CD4-positive, alpha-beta memory T cell (primary cell): ENCODE data around the gene LPCAT4. TPM values are rescaled to one million over a fixed set of nuclear protein-coding genes. Genes with fewer than 3 reads are reported as not detected.

Experiments
- CTCF ChIA-PET: fragments of 350-600 bp; sonication (Branson Sonifier 250); formaldehyde crosslinking; loops from one replicate; lab custom pipeline; 2021; ENCODE audit warnings: inconsistent platforms; ENCODE audit not compliant: partially characterized antibody; lab: Charles Lee
- POLR2A ChIA-PET: fragments of 350-600 bp; sonication (Branson Sonifier 250); formaldehyde crosslinking; loops from one replicate; lab custom pipeline; 2021; ENCODE audit not compliant: partially characterized antibody; lab: Charles Lee
- DNase-seq, 5 donors: peaks; one replicate each; pipeline versions ENCODE4 v3.0.0 to v3.0.0-alpha.2; 2020 to 2022; ENCODE audit warnings: mixed read lengths in 1 of 5
- H3K27ac ChIP-seq: one replicate; pipeline ENCODE4 v1.7.0; 2013; ENCODE audit warnings: low read depth, low read length
- H3K27me3 ChIP-seq: 2 replicates; pipeline ENCODE4 v1.7.0; 2013; ENCODE audit warnings: mild to moderate bottlenecking, low read length, moderate library complexity; ENCODE audit not compliant: insufficient read depth
- H3K36me3 ChIP-seq: 2 replicates; pipeline ENCODE4 v1.7.0; 2013; ENCODE audit warnings: mild to moderate bottlenecking, low read length, moderate library complexity; ENCODE audit not compliant: insufficient read depth
- H3K4me1 ChIP-seq: 2 replicates; pipeline ENCODE4 v1.7.0; 2013; ENCODE audit warnings: mild to moderate bottlenecking, low read length, moderate library complexity; ENCODE audit not compliant: insufficient read depth
- H3K4me3 ChIP-seq, 2 donors: one replicate each; pipeline ENCODE4 v1.7.0; 2013; ENCODE audit warnings: low read length in 2 of 2, mild to moderate bottlenecking in 1 of 2
- H3K9me3 ChIP-seq, 2 donors: one replicate each; pipeline ENCODE4 v1.7.0; 2013; ENCODE audit warnings: low read length in 2 of 2, control low read depth in 1 of 2; ENCODE audit not compliant: control insufficient read depth in 1 of 2
- H3K27ac Mint-ChIP-seq, 7 donors: one replicate each; pipeline ENCODE4 v1.8.0; 2020 to 2021; ENCODE audit warnings: mixed read lengths in 7 of 7, mild to moderate bottlenecking in 6 of 7, inconsistent platforms in 3 of 7, moderate library complexity in 3 of 7
- H3K27me3 Mint-ChIP-seq, 2 donors: one replicate each; pipeline ENCODE4 v1.8.0; 2020 to 2021; ENCODE audit warnings: mixed read lengths in 2 of 2
- H3K36me3 Mint-ChIP-seq, 2 donors: one replicate each; pipeline ENCODE4 v1.8.0; 2020 to 2021; ENCODE audit warnings: mixed read lengths in 2 of 2, inconsistent platforms in 1 of 2, mild to moderate bottlenecking in 1 of 2
- H3K4me1 Mint-ChIP-seq, 4 donors: one replicate each; pipeline ENCODE4 v1.8.0; 2020 to 2021; ENCODE audit warnings: mixed read lengths in 4 of 4, mild to moderate bottlenecking in 1 of 4
- H3K4me3 Mint-ChIP-seq, 8 donors: one replicate each; pipeline ENCODE4 v1.8.0; 2020 to 2021; ENCODE audit warnings: mixed read lengths in 8 of 8, mild to moderate bottlenecking in 7 of 8, moderate library complexity in 6 of 8, inconsistent platforms in 3 of 8
- H3K9me3 Mint-ChIP-seq, 8 donors: one replicate each; pipeline ENCODE4 v1.8.0; 2020 to 2021; ENCODE audit warnings: mixed read lengths in 8 of 8, mild to moderate bottlenecking in 5 of 8, inconsistent platforms in 3 of 8, moderate library complexity in 1 of 8
- intact Hi-C: fragments of 100-400 bp; cut with micrococcal nuclease; formaldehyde crosslinking; loops from one replicate; pipeline ENCODE4 v1.15.1; 2023
- microRNA-seq: library from miRNA; unstranded; fragments of <30 nt; microRNA quantifications from one replicate; pipeline ENCODE4 v1.2.0, GENCODE V29; 2021; ENCODE audit warnings: borderline replicate concordance, borderline number of aligned reads, borderline microRNAs expressed, mixed read lengths
- polyA plus RNA-seq, 2 donors: library from polyadenylated mRNA; unstranded; fragments of 300-500 nt; fragmentation: Illumina TruSeq; gene quantifications; one replicate each; pipeline ENCODE4 v1.2.3, GENCODE V29; 2021
- total RNA-seq, 2 experiments: library from RNA; stranded (reverse); gene quantifications; one replicate each; pipeline ENCODE4 v1.2.3, GENCODE V29; 2021

Gene LPCAT4
- total and polyA plus RNA-seq, 4 experiments from 2014 or later = 19.0 to 108 (median 61.8) TPM

GRCh38 chr15:34311563-34311962 lies 55.4 kb downstream of the LPCAT4 start:
- Histone ChIP-seq H3K4me1 (peaks cover 15% of the 10 kb centered on the region), H3K27me3 (no peaks in the 10 kb centered on the region), H3K27ac (no peak overlapping the region), H3K36me3 (peaks cover 5% of the 10 kb centered on the region), H3K9me3 (no peaks in the 10 kb centered on the region), H3K4me3 (no peak overlapping the region)
- Mint-ChIP-seq H3K4me1 (peaks cover 16 to 48% (median 24%) of the 10 kb centered on the region in 4 donors), H3K36me3 (peaks cover 30 to 31% of the 10 kb centered on the region in 2 donors), H3K27me3 (no peaks in the 10 kb centered on the region), H3K4me3 (peak overlapping the region in 1 of 8 donors; percentile 30), H3K9me3 (no peaks in the 10 kb centered on the region), H3K27ac (peak overlapping the region in 1 of 7 donors; percentile 22)
- ChIA-PET POLR2A (no interaction called here), CTCF (no interaction called here)
- no peak for DNase-seq
- intact Hi-C loops = no loop called here

Small RNA genes lying within 50 kb of the gene (microRNA-seq; reads per million reads assigned to microRNA genes)
- gene MIR1233-1 = not detected

Other genes starting within 250 kb of the LPCAT4 start
- gene KATNBL1, start 157.1 kb downstream of the LPCAT4 start, total RNA-seq = 10 to 100 TPM; 34.7 to 37.9 TPM
- 10 to 100 TPM; 36.3 to 45.8 TPM for gene KATNBL1, start 157.1 kb downstream of the LPCAT4 start, polyA plus RNA-seq
- 10 to 100 TPM; 69.5 to 72.0 TPM for gene EMC4, start 142.2 kb downstream of the LPCAT4 start, total RNA-seq
- 100 to 1,000 TPM; 172 to 231 TPM for gene EMC4, start 142.2 kb downstream of the LPCAT4 start, polyA plus RNA-seq
- gene SLC12A6, start 29.4 kb downstream of the LPCAT4 start, total RNA-seq = 10 to 100 TPM; 71.3 to 72.0 TPM
- 1 to 10 TPM; 1.8 to 8.1 TPM for gene SLC12A6, start 29.4 kb downstream of the LPCAT4 start, polyA plus RNA-seq
- gene NOP10, start 24.1 kb downstream of the LPCAT4 start, total RNA-seq = 10 to 100 TPM; 73.5 to 77.2 TPM
- 100 to 1,000 TPM; 298 to 318 TPM for gene NOP10, start 24.1 kb downstream of the LPCAT4 start, polyA plus RNA-seq
- gene NUTM1, start 23.9 kb downstream of the LPCAT4 start, total RNA-seq = not detected
- not detected for gene NUTM1, start 23.9 kb downstream of the LPCAT4 start, polyA plus RNA-seq
- 100 to 1,000 TPM; 188 to 193 TPM for gene GOLGA8A, start 70.6 kb upstream of the LPCAT4 start, total RNA-seq
- gene GOLGA8A, start 70.6 kb upstream of the LPCAT4 start, polyA plus RNA-seq = 1 to 10 TPM; 1.9 to 7.5 TPM
- gene GOLGA8B, start 216.5 kb upstream of the LPCAT4 start, total RNA-seq = 100 to 1,000 TPM; 332 to 340 TPM
- 1 to 10 TPM; 4.8 to 6.5 TPM for gene GOLGA8B, start 216.5 kb upstream of the LPCAT4 start, polyA plus RNA-seq